H54 (cell line): ENCODE measurements around the gene TMEM158.

Source experiments
- DNase-seq: peaks from one replicate; pipeline ENCODE4 v3.0.0; 2011; ENCODE audit warnings: low spot score, mixed read lengths; ENCODE audit not compliant: insufficient read length
- FAIRE-seq: peaks from 3 replicates; lab custom pipeline; 2011; peaks lifted over from hg19 to GRCh38; lab: Jason Lieb, UNC
- POLR2A ChIP-seq: IDR thresholded peaks from 2 replicates; pipeline ENCODE4 v1.6.1; 2011; ENCODE audit warnings: low read depth, mild to moderate bottlenecking, low read length

TMEM158 gene

GRCh38 chr3:45249391-45249790 is 23.3 kb upstream of the TMEM158 start:
- FAIRE-seq (no peak), DNase-seq (no peak)
- TF ChIP-seq POLR2A, result no peak

GRCh38 chr3:45246241-45246640 is 20.2 kb upstream of the TMEM158 start:
- TF ChIP-seq POLR2A, result no peak
- DNase-seq, result no peak
- no peak for FAIRE-seq

- FAIRE-seq (no peak), DNase-seq (no peak)
- no peak for TF ChIP-seq POLR2A
These were observed 18.3 kb upstream of the TMEM158 start for GRCh38 chr3:45244356-45244755.

GRCh38 chr3:45241206-45241605 is 15.1 kb upstream of the TMEM158 start:
- DNase-seq (no peak), FAIRE-seq (no peak)
- no peak for TF ChIP-seq POLR2A

GRCh38 chr3:45240292-45240691 is 14.2 kb upstream of the TMEM158 start:
- no peak for TF ChIP-seq POLR2A
- DNase-seq, result no peak
- FAIRE-seq, result no peak

- no peak for FAIRE-seq
These were observed 13.2 kb upstream of the TMEM158 start for GRCh38 chr3:45239254-45239653.

GRCh38 chr3:45236964-45237363 is 10.9 kb upstream of the TMEM158 start:
- TF ChIP-seq POLR2A, result no peak
- FAIRE-seq, result no peak
- DNase-seq, result no peak

More at GRCh38 chr3:45239254-45239653, 13.2 kb upstream of the TMEM158 start:
- no peak for DNase-seq
- no peak for TF ChIP-seq POLR2A

- DNase-seq (no peak), FAIRE-seq (no peak)
- no peak for TF ChIP-seq POLR2A
These were observed 9.3 kb upstream of the TMEM158 start for GRCh38 chr3:45235409-45235808.

- TF ChIP-seq POLR2A, result no peak
- DNase-seq, result no peak
- no peak for FAIRE-seq
These were observed 8.2 kb upstream of the TMEM158 start for GRCh38 chr3:45234250-45234649.

GRCh38 chr3:45232521-45232920 is 6.4 kb upstream of the TMEM158 start:
- no peak for TF ChIP-seq POLR2A
- FAIRE-seq (no peak), DNase-seq (no peak)

GRCh38 chr3:45227946-45228345 is 1.9 kb upstream of the TMEM158 start:
- no peak for TF ChIP-seq POLR2A
- FAIRE-seq, result no peak
- DNase-seq, result no peak

GRCh38 chr3:45227071-45227820 is 1.2 kb upstream of the TMEM158 start:
- FAIRE-seq (no peak), DNase-seq (no peak)
- TF ChIP-seq POLR2A, result no peak

- no peak for FAIRE-seq
- no peak for TF ChIP-seq POLR2A
- DNase-seq, result no peak
These were observed 452 bp downstream of the TMEM158 start for GRCh38 chr3:45225465-45226205.

- DNase-seq (peak; percentile 56), FAIRE-seq (no peak)
- no peak for TF ChIP-seq POLR2A
These were observed 1.1 kb downstream of the TMEM158 start for GRCh38 chr3:45224824-45225464.
